NCI-H1694 treated with DMSO at 0.1 percent for 48 hours (cell line): ENCODE measurements around the gene LRRC32.
"Not testable (repeated sequence)": the region's sequence is repeated elsewhere in the genome, so short reads cannot be mapped to it uniquely, and the experiment has no call there.

Source experiments
- DNase-seq: peaks from one replicate; lab custom pipeline; 2025; lab: John Stamatoyannopoulos, UW

Gene LRRC32

DNA sequence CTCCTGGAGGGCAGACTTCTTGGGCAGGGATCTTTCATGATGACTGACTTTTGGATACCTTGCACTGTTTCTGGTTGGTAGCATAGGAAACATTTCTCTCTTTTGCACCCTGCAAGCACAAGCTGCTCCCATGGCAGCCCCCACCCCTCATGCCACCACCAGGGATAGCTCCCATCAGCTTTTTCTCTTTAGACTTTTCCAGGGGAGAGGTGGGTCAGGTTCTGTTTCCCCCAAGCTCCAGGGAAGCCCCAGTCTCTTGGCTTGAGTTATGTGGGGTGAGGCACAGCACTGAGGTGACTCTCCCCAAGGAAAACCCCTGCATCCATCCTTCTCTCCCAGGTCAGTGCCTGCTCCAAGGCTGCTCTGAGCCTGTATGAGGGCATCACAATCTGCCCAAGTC, 22.5 kb downstream of the LRRC32 start:
- no peak for DNase-seq

DNA sequence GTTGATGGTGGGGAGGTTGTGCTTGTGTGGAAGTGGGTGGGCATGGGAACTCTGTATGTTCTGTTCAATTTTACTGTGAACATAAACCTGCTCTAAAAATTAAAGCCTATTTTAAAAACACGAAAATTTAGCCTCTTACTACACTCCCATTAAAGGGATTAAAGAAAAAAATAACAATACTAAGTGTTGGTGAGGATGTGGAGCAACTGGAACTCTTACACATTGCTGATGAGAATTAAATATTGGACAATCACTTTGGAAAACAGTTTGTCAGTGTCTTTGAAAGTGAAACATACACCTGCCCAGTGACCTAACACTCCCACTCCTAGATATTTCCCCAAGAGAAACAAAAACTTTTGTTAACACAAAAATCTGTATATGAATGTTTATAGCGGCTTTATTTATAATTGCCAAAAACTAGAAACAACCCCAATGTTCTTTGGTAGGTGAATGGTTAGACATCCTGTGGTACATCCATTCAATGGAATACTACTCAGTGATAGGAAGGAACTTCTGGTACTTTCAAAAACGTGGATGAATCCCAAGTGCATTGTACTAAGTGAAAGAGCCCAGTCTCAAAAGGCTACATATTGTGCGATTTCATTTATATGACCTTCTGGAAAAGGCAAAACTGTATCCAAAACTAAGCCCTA, 23.5 kb downstream of the LRRC32 start:
- DNase-seq: no peak

DNA sequence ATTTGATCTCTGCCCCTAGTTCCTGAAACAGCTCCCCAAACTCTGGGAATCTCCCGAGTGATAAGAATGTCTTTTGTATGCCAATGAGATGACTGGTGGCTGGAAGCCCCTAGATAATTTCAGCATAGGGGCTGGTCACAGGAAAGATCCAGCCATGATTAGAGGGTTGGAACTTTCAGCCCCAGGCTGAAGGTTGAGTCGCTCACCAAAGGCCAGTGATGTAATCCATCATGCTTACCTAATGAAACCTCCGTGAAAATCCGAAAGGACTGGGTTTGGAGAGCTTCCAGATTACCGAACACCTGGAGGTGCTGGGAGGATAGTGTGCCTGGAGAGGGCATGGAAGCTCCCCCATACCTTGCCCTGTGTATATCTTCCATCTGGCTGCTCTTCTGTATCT, 26.0 kb downstream of the LRRC32 start:
- DNase-seq: no peak

DNA sequence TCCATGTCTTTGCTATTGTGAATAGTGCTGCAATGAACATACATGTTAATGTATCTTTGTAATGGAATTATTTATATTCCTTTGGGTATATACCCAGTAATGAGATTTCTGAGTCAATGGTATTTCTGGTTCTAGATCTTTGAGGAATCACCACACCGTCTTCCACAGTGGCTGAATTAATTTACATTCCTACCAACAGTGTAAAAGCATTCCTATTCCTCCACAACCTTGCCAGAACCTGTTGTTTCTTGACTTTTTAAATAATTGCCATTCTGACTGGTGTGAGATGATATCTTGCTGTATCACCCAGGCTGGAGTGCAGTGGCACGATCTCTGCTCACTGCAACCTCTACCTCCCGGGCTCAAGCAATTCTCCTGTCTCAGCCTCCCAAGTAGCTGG, 26.8 kb downstream of the LRRC32 start:
- DNase-seq: not testable (repeated sequence)

DNA sequence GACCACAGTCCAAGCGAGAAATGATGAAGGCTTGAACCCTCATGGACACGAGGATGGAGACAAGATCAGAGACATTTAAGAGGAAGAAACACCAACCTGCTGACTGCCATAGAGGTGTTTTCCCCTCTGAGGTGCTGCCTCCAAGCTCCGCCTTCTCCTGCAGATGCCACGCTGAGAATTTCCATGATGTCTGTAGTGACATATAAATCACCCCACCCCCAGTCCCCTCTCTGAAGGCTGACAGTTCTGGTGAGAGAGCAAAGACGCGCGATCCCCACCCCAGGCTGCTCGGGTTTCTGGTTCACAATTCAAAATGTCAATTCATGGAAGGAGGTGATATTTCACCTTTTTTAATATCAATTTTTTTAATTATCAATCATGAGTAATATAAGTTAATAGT, 28.2 kb downstream of the LRRC32 start:
- DNase-seq: no peak

DNA sequence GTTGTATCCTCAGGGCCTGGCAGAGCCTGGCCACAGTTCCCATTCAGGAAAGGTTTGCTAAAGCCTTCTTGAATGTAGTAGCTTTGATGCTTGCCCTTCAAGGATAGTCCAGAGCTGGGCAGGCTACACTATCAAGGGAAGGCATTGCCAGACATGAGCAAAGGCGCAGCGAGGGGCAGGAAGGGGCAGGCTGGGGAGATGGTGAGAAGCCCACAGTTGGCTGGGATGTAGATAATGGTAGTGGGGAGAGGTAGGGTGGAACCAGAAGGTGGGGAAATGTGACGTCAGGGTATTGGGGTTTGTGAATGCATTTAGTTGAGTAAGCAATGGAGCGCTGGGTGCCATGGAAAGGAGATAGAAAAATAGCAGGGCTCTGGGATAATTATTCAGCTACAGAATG, 28.6 kb downstream of the LRRC32 start:
- no peak for DNase-seq

DNA sequence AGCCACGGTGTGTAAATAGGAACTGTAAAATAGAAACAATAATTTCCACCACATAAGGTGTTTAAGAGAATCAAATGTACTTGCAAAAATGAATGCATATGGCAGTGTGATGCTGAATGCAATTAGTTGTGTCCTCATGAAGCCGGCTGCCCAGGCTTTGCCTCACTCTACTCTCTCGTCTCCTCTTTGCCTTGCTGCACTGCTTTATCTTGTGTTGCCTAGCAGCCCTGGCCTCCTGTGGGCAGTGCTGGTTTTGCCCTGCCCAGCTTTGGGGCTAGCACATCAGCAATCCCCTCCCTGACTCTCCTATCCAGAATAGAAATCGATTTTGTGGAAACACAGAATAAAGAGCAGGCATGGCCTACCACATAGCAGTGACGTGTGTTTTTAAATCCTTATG, 30.0 kb downstream of the LRRC32 start:
- no peak for DNase-seq

DNA sequence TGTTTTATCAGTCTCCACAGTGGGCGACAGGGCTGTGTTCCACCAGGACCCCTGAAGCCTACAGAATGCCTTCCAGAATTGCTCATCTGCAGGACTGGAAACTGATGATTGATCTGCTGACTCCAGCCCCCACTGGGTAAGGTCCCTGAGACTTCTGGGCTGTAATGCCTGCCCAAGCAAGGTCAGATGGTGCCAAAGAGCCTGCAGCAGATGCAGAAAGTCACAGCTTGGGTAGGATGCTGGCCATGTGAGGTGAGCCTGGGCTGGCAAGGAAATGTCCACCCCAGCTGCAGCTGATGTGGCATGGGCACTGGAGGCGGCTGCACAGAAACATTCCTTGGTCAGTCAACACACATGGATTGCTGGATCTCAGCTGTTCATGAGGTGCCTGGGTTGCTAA, 30.9 kb downstream of the LRRC32 start:
- DNase-seq: no peak

DNA sequence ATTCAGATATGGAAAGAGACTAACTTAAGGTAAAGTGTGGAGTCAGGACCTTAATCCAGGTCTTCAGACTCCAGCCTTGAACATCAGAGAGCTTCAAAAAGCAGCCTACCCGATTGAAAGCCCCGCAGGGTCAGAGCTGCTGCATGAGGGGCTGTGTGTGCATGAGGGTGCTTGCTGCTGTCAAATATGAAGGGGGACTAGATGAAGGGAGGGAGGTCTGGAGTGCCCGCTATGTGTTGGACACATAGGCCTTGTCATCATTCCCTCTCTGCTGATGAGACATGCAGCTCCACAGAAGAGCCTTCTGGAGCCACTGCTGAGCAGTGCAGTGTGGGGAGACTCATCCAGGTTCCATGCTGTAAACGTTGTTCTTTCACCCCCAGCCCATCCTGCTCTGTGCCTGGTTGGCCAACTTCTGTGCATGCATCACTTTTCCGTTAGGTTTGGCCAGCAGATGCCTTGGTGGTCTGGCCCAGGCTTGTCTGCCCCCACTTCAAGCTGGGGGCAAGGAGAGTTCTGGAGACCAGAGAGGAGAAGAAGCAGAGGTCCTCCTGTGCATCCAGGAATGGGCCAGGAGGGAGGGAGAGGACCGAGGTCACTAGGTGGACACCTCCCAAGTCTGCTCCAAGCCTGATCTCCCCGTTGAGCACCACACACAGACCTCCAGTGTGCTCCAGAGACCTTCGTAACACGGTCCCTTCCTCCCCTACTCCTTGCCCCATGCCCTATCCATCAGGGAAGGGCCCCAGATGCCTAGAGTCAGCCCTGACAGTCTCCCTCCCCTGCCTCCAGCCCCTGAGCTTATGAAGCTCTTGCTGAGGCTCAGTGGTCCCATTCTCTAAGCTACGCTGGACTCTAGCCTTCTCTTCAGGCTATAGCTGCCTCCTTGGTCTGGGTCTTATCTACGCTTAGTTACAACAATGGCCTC, 32.0 kb downstream of the LRRC32 start:
- DNase-seq: no peak

DNA sequence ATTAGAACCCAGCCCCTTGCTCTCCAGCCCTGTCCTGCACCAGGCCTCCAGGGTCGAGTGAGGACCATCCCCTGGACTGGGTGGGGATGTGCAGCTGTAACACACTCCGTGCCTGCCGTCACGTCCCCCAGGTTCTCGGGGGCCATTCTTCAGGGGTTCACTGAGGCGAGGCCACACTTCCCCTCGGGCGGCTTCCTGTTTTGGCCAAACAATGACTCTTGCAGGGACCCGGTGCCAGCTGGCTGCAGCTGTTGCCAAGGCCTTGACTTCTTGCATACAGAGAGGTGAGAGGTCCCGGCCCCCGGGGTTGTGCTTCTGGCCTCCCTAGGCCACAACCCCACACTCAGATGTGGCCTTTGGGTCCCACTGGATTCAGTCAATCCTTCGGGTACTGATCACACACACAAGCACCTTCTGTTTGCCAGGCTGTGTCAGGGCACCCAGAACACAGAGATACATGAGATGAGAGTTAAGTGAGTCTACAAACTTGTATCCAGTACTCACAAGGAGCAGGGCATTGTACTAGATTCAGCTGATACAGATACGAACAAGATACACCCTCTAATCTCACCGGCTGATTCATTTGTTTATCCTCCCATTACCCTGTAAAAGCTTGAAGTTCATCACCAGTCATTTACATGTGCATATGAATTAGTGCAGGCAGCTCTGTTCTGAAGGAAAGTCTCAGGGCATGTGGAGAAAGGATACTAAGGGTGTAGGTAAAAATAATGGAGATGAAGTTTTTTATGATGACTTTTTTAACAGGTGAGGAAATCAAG, 32.9 kb downstream of the LRRC32 start:
- no peak for DNase-seq

DNA sequence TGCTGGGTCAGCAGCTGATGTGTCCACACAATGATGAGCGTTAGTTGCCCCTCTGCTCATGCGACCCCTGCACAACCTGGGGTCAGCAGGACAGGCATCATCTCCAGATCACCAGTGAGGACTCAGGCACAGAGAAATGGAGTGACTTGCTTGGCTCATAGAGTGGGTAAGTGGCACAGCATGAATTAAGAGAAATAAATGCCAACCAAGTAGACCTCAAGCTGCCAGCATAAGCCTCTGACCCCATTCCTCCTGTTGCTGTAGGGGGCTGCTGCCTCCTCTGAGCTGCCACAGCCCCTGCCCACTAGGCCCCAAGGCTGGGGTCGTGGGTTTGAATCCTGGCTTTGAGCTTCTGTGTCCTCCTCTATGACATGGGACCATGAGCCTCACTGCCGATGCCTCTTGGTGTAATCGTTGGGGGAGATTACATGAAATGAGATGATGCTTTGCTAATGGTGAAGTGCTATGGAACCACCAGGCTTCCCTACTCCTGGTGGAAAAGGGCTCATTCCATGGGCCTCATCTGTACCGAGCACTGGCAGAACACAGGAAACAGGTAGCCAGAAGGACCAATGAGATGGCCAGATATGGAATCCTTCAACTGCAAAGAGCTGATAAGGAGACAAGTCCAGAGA, 33.6 kb downstream of the LRRC32 start:
- DNase-seq: no peak

DNA sequence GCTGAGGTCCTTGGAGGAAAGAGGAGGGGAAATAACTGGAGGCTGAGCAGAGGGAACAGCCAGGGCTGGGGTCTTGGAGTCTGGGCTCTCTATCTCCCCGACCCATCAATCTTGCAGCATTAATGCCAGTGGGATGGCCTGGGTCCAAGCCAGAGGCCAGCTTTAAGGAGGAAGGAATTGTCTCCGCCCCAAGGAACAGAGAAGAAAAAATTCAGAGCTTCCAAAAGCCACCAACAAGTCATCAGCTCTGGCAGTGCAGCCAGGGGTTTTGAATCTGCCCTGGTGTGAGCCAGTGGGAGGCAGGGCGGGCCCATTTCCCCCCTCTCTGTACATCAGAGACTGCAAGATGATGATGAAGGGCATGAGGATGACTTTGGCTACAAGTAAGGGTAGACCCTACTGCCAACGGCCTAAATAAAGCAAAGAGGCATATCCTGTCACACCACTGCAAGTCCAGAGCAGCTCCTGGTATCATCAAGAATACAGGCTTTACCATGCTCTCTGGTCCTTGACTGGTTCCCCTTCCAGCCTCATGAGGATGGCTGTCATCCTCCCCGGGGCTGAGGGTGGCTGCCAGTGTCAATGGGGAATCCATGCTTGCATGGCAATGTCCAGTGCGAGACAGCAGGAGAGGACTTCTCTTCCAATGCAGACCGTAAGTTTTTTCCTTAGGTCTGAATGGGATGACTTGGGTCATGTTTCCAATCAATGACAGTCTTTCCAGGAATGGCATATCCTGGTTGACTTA, 34.4 kb downstream of the LRRC32 start:
- DNase-seq: no peak

DNA sequence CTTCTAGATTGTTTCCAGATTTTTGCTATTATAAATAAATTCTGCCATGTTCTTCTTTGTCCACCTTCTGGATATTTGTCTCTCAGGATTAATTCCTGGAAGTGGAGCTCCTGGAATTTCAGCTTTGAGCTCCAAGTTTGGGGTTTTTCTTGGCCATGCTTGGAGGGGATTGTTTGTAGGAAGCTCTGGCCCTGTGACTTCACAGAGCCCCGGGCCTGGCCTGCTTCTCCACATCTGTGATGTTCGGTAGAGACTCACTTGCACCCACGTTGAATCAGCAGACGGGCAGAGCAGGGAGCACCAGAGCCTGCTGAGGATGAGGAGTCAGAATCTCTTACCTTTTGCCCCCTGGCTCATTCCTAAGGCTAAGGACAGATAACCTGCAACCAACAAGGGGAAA, 35.7 kb downstream of the LRRC32 start:
- DNase-seq: no peak

DNA sequence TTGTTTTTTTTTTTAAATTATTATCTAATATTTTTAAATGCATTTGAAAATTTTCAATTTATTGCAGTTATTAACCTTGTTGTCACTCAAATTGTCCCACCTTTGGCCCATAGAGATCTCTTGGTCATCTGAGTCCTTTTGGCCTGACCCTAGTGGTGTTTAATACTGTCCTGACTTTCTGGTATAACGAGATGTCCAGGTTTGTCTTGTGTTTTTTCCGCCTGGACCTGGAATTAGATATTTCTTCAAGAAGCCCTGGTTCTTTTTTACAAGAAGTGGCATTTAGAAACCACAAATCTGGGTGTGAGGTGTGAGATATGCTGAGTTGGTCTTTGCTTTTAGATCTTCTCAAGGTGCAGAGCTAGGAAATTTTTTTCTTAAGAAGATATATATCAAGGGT, 38.1 kb downstream of the LRRC32 start:
- no peak for DNase-seq

DNA sequence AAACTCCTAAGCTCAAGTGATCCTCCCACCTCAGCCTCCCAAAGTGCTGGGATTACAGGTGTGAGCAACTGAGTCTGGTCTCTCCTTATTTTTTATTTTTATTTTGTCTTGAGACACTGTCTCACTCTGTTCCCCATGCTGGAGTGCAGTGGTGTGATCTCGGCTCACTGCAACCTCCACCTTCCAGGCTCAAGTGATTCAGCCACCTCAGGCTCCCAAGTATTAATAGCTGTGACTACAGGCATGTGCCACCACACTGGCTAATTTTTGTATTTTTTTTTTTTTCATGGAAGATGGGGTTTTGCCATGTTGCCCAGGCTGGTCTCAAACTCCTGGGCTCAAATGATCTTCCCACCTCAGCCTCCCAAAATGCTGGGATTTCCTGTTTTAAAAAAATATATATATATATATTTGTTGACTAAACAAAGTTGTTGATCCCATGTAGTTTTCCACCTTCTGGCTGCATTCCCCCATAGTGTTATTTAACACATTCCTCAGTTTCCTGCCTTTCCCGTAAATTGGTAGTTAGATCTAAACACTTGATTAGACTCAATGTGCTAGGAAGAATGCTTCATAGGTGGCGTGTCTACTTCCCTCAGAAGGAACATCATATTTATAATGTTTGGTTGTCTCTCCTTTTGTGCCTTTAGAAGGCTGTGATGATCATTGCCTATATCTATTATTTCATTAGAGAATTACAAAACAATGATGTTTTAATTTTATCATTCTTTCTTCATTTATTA, 38.8 kb downstream of the LRRC32 start:
- DNase-seq: no peak

DNA sequence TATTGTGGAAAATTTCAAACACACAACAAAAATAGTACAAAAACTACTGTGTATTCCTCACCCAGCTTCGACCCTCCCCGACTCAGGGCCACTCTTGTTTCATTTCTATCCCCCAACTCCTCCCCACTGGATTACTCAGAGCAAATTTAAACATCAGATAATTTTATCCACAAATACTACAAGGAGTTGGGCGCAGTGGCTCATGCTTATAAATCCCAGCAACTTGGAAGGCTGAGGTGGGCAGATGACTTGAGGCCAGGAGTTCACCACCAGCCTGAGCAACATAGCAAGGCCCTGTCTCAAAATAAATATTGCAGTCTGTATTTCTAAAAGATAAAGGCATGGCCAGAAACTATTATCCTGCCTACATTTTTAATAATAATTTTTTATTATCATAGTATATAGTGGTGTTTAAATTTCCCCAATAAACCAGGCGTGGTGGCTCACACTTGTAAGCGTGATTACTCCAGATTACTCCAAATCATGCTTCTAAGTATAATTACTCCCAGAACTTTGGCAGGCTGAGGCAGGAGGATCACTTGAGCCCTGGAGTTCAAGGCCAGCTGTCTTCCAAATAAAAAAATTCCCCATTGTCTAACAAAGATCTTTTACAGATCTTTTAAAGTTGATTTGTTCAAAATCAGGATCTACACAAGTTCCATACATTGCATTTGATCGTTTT, 39.8 kb downstream of the LRRC32 start:
- no peak for DNase-seq

DNA sequence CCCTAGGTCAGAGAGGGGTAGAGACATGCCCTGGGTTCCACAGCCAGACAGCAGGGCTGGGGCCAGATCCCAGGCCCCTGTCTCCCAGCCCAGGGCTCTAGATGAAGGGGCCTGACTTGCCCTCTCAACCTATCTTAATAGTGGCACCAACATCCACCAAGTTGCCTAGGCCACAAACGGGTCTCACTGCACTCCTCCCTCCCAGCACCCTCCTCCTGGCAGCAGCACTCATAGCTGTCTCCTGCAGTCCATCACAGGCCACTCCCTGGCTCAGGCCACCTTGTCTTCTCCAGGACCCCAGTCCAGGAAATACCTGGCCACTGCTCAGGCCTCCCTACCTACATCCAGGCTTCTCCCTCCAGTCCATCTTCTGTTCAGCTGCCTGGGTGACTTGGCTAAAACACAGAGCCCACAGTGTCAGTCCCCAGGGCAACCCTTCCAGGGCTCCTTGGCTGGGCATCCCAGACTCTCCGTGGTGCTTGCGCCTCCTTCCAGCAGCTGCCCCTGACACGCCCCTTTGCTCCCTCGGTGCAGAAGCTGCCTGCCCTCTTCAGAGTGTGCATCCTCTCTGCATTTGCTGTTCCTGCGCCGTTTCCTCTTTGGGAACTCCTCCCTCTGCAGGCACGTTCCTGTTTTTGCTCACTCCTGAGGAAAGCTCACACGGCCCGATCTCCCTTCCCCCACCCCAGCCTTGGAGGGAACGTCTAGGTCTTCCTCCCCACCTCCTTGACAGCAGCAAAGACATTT, 40.5 kb downstream of the LRRC32 start:
- DNase-seq: no peak

DNA sequence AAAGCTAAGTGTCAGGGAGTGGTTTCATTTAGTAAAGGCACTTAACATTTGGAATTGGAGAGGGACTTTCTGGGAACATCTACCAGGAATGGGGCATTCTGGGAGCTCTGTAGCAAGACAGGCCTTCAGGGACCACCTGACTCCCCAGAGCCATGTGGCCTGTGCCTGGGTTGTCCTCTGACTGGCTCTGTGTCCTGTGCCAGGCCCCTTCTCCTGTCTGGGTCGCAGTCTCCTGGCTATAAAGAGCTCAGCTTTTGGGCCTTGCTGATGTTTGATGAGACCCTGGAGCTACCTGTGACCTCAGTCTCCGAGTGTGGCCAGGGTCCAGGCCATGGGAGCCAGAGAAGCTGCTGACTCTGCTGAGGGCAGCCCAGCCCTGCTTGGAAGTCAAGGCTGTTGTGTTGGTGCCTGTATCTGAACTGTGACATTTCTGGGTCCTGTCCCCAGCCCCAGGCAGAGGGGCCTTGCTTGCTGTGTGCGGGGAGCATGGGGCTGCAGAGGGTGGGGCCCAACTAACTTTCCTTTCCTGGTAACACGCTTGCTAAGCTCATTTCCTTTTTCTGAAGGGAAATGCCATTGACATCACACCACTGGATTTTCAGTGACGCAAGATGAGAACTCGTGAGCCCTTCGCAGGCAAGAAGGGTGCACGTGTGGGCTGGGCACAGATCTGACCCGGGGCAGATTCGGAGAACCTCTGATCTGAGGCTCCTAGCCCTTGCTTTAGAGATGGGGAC, 41.3 kb downstream of the LRRC32 start:
- no peak for DNase-seq

DNA sequence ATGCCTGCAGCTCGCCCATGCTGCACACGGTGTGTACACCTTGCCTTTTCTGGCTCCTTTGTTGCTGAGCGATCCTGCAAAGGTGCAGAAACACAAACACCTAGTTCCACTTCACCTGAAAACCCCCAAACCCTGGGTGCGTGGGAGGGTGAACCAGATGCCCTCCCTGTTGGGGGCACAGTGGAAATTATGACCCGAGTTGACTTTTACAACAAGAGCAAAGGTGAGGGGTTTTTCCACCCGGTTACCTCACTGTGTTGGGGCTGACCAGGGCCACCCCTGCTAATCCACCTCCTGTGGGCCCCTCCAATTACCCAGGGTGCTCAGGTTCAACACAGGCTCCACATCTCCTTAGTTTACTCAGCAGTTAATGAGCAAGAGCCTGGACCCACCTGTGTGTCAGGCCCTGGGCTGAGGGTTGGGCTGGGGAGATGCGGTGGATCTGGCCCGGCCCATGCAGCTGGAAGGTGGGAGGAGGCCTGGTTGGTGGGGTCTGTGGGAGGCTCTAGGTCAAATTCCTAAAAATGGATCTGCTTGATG, 42.1 kb downstream of the LRRC32 start:
- DNase-seq: no peak
